ENCODE results near the gene CPED1. TPM values are rescaled to one million over a fixed set of nuclear protein-coding genes. Genes with fewer than 3 reads are reported as not detected.

Gene CPED1
- total and polyA plus RNA-seq, 2 donors (not counting 1 experiment from before 2014, with no cell fraction given), result 70.2 to 196 TPM

DNA sequence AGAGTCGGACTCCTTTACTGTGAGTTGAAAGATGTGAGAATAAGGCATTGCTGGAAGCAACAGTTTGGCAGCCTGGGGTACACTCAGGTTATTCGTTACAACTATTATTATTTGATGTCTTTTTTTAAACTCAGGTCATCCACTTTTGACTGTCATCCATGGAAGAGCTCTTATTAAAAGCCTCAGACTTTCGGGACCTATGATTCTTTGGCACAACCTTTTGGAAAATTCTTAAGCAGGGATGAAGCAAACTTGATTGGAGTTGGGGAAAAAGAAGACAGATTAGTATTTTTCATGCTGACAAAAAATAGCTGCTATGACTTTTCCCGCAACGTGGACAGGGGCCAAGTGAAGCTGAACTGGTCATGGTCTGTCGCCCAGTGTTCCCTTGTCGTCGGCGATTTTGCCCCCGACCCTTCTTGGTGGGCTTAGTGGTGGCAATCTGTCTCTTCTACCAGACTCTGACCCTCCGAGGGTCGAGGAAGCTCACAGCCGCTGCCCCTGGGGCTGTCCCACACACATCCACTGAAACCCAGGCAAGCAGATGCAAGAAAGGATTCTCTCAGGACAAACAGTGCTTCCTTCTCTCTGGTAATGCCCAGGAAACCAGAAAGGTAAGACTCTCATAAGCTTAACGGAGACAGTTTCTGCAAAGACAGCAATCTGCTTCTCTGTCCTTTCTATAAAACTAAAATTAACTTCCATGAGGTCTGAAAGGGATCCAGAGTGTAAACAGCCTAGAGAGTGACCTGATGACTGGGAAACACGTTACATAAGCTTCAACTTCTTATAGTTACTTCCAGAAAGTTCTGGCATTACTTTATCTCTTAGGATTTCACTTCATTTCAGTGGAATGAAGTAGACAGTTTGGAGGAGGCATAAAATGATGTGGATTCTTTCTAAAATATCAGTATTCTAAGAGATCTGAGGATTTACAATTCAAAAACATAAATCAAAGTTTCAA, 1.0 kb downstream of the CPED1 start:
- Histone ChIP-seq H3K9ac (ENCODE audit: insufficient read depth, low read length) (peak overlapping the region; percentile 85), H3K4me3 (replicated peaks in 1 of 4; ENCODE audit: control extremely low read depth in 1 of 4, insufficient read depth in 1 of 4, low read depth in 3 of 4, low read length in 4 of 4) (peak overlapping the region; percentile 74 to 98 (median 90)), H3K36me3 (ENCODE audit: control insufficient read depth, insufficient read depth, low read length) (no peaks in the 10 kb centered on the region), H3K27me3 (ENCODE audit: control insufficient read depth, insufficient read depth, low read length) (no peaks in the 10 kb centered on the region), H3K79me2 (ENCODE audit: control insufficient read depth, insufficient read depth, low read length) (peaks cover 52% of the 10 kb centered on the region), H2AFZ (ENCODE audit: low read length) (peak overlapping the region; percentile 7), H4K20me1 (ENCODE audit: control insufficient read depth, extremely low read depth, insufficient read depth, low read length) (no peaks in the 10 kb centered on the region), H3K4me1 (ENCODE audit: control insufficient read depth, extremely low read depth, insufficient read depth, low read length) (peaks cover 7% of the 10 kb centered on the region), H3K4me2 (ENCODE audit: extremely low read depth, insufficient read depth, low read length) (peak overlapping the region; percentile 79), H3K9me3 (ENCODE audit: control insufficient read depth, insufficient read depth, low read depth, low read length) (no peaks in the 10 kb centered on the region), H3K27ac (ENCODE audit: insufficient read depth, low read length) (peak overlapping the region; percentile 99)
- TF ChIP-seq EZH2 (IDR thresholded peaks at IDR 0.05; ENCODE audit: low read length, missing control alignments), result no peak
- peak; percentile 24 to 50 for DNase-seq (ENCODE audit: low read depth in 2 of 2)

DNA sequence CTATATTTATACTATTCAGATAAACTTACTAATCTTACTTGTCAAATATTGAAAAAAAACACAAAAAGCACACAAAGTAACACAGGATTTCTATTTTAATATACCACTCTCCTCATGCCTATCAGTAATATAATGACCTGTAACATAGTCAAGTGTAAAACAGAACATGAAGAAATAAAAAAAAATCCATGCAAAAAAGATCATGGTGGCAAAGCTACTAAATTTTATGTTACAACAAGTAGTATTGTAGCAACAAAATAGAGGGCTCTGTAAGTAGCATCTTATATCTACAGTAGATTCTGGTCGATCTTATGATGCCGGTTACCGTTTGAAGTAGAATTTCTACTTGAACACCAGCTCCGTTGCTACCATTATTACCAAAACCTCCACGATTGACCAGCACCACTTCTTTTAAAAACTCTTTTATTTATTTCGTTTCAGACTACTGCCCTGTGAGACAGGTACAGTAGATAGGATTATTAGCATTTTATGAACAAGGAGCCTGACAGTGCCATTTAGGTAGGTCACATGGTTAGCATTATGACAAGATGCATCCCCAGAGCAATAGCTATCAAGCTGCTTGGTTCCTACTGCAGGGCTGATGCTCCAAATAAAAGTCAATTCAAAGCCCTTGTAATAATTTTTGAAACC, 2.1 kb downstream of the CPED1 start:
- Histone ChIP-seq H3K4me3 (replicated peaks in 1 of 4; ENCODE audit: control extremely low read depth in 1 of 4, insufficient read depth in 1 of 4, low read depth in 3 of 4, low read length in 4 of 4) (peak overlapping the region; percentile 74 to 98 (median 90)), H3K9ac (ENCODE audit: insufficient read depth, low read length) (peak overlapping the region; percentile 21), H2AFZ (ENCODE audit: low read length) (no peak overlapping the region), H3K4me1 (ENCODE audit: control insufficient read depth, extremely low read depth, insufficient read depth, low read length) (peaks cover 8% of the 10 kb centered on the region), H3K9me3 (ENCODE audit: control insufficient read depth, insufficient read depth, low read depth, low read length) (no peaks in the 10 kb centered on the region), H4K20me1 (ENCODE audit: control insufficient read depth, extremely low read depth, insufficient read depth, low read length) (no peaks in the 10 kb centered on the region), H3K36me3 (ENCODE audit: control insufficient read depth, insufficient read depth, low read length) (no peaks in the 10 kb centered on the region), H3K27ac (ENCODE audit: insufficient read depth, low read length) (peak overlapping the region; percentile 99), H3K4me2 (ENCODE audit: extremely low read depth, insufficient read depth, low read length) (peak overlapping the region; percentile 79), H3K79me2 (ENCODE audit: control insufficient read depth, insufficient read depth, low read length) (peaks cover 62% of the 10 kb centered on the region), H3K27me3 (ENCODE audit: control insufficient read depth, insufficient read depth, low read length) (no peaks in the 10 kb centered on the region)
- peak in 1 of 2 donors; percentile 56 for DNase-seq (ENCODE audit: low read depth in 2 of 2)
- TF ChIP-seq, protein P1, sequence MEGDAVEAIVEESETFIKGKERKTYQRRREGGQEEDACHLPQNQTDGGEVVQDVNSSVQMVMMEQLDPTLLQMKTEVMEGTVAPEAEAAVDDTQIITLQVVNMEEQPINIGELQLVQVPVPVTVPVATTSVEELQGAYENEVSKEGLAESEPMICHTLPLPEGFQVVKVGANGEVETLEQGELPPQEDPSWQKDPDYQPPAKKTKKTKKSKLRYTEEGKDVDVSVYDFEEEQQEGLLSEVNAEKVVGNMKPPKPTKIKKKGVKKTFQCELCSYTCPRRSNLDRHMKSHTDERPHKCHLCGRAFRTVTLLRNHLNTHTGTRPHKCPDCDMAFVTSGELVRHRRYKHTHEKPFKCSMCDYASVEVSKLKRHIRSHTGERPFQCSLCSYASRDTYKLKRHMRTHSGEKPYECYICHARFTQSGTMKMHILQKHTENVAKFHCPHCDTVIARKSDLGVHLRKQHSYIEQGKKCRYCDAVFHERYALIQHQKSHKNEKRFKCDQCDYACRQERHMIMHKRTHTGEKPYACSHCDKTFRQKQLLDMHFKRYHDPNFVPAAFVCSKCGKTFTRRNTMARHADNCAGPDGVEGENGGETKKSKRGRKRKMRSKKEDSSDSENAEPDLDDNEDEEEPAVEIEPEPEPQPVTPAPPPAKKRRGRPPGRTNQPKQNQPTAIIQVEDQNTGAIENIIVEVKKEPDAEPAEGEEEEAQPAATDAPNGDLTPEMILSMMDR (conservative IDR thresholded peaks at IDR 0.05 in 1 of 2, IDR thresholded peaks at IDR 0.05 in 1 of 2; ENCODE audit: low read depth in 1 of 2, low read length in 2 of 2), result no peak
- no peak for TF ChIP-seq EZH2 (IDR thresholded peaks at IDR 0.05; ENCODE audit: low read length, missing control alignments)

DNA sequence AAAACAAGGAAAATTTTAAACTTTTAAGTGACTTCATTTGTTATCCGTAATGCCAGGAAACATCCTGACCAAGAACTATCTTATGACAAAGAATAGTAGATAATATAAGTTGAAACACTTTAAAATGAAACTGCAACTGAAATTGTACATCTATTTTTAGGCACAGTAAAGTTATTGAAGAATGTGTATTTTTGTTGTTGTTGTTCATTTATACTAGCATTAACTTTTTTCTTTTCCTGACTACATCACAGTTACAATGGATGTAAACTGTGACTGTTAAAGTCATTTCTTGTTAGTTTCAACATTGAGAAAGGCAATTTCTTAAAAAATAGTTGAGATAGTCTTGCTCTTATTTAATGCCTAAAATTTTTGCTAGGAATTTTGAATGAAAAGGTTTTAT, 2.6 kb downstream of the CPED1 start:
- H3K79me2 ChIP-seq (ENCODE audit: control insufficient read depth, insufficient read depth, low read length), result peaks cover 68% of the 10 kb centered on the region
- H3K27ac ChIP-seq (ENCODE audit: insufficient read depth, low read length), result peak overlapping the region; percentile 99
- peak overlapping the region; percentile 79 for H3K4me2 ChIP-seq (ENCODE audit: extremely low read depth, insufficient read depth, low read length)
- TF ChIP-seq, protein P1 (conservative IDR thresholded peaks at IDR 0.05 in 1 of 2, IDR thresholded peaks at IDR 0.05 in 1 of 2; ENCODE audit: low read depth in 1 of 2, low read length in 2 of 2), result no peak
- no peak for TF ChIP-seq EZH2 (IDR thresholded peaks at IDR 0.05; ENCODE audit: low read length, missing control alignments)
- H3K9ac ChIP-seq (ENCODE audit: insufficient read depth, low read length), result peak overlapping the region; percentile 57
- no peak for DNase-seq (ENCODE audit: low read depth in 2 of 2)
- H3K27me3 ChIP-seq (ENCODE audit: control insufficient read depth, insufficient read depth, low read length), result no peaks in the 10 kb centered on the region
- no peaks in the 10 kb centered on the region for H3K36me3 ChIP-seq (ENCODE audit: control insufficient read depth, insufficient read depth, low read length)
- H2AFZ ChIP-seq (ENCODE audit: low read length), result no peak overlapping the region
- peak overlapping the region; percentile 74 to 98 (median 90) for H3K4me3 ChIP-seq (replicated peaks in 1 of 4; ENCODE audit: control extremely low read depth in 1 of 4, insufficient read depth in 1 of 4, low read depth in 3 of 4, low read length in 4 of 4)
- H3K4me1 ChIP-seq (ENCODE audit: control insufficient read depth, extremely low read depth, insufficient read depth, low read length), result peaks cover 9% of the 10 kb centered on the region
- no peaks in the 10 kb centered on the region for H3K9me3 ChIP-seq (ENCODE audit: control insufficient read depth, insufficient read depth, low read depth, low read length)
- no peaks in the 10 kb centered on the region for H4K20me1 ChIP-seq (ENCODE audit: control insufficient read depth, extremely low read depth, insufficient read depth, low read length)

All from fibroblast of lung (primary cell).